ENCODE results near the gene UBA1.
A peak's percentile ranks its signal among the peaks of the same experiment; 100 is the strongest.

The UBA1 gene

DNA sequence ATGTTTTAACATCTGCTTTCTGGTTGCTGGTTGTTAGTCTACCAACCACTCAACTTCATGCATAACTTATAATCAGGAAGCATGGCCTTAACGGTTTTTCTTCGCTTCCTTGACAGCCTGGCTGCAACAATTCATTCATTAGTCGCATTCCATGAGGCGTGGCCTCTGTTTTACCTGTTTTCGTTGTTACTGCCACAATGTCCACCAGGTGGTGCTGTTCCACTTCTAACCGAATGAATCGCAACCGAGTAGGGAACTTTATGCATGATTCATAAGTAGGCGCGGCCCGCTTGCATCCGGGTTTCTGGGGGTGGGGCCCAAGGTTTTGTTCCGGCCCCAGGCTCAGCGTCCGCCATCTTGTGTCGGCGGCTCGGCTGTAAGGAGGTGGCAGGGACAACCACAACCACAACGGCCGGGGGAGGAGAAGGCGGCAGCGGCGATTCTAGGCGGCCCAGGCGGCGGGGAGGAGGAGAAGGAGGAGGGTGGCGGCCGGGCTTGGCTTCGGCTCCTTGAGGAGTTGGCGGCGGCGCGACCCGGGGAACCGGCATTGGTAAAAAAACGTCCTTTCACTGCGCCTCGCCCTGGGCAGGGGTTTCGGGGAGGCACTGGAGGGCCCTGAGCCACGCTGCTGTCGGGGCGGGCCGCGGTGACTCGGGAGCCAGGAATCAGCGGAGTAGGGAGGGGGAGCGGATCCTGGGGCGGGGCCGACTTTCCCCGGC, at the start of gene UBA1:
Gene UBA1, plus strand, starts transcription at position 355 of the 719 bp plus-strand sequence. CDS start 4,974 bp downstream, outside the sequence.
- peak; percentile 86 for DNase-seq (ENCODE audit: low read depth)

DNA sequence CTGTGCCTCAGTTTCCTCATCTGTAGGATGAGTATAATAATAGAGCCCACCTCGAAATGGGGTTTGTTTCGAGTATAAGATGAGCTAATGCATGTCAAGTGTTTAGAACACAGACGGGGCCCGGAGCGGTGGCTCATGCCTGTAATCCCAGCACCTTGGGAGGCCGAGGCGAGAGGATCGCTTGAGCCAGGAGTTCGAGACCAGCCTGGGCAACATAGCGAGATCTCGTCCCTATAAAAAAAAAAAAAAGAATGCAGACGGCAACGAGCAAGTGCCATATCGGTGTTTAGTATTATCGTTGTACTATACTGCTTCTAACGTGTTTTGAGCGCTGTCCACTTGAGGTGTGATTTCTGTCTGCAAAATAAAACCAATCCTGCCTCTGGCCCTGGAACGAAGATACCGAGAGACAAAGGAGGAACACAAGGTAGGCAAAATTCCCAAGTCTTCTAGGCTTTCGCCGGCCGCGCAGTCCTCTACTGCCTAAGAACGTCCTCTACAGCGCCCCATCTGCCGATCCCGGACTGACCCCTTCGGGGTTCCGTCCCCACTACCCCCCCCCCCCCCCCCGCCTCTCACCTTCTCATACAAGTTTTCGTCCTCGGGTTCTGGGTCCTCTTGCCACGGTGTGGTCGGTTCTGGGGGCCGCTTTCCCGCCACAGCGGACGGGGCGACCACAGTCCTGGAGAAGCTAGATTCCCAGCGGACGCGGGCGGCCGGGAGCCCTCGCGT, 49.6 kb upstream of the UBA1 start:
- no peak for DNase-seq (ENCODE audit: low read depth)

- peak; percentile 73 for DNase-seq (ENCODE audit: low read depth)
These were observed 48.8 kb upstream of the UBA1 start, which contains the start of the genes NDUFB11 and RBM10 for GRCh38 chrX:47144626-47145394. TSS of gene NDUFB11 (minus strand) at chrX:47144702. CDS start at chrX:47144679, 23 bp downstream. TSS of gene RBM10 (plus strand) at chrX:47145221. CDS start at chrX:47147482, 2,261 bp downstream.

- DNase-seq (ENCODE audit: low read depth): no peak
These were observed 48.1 kb upstream of the UBA1 start for GRCh38 chrX:47145395-47146120.

DNA sequence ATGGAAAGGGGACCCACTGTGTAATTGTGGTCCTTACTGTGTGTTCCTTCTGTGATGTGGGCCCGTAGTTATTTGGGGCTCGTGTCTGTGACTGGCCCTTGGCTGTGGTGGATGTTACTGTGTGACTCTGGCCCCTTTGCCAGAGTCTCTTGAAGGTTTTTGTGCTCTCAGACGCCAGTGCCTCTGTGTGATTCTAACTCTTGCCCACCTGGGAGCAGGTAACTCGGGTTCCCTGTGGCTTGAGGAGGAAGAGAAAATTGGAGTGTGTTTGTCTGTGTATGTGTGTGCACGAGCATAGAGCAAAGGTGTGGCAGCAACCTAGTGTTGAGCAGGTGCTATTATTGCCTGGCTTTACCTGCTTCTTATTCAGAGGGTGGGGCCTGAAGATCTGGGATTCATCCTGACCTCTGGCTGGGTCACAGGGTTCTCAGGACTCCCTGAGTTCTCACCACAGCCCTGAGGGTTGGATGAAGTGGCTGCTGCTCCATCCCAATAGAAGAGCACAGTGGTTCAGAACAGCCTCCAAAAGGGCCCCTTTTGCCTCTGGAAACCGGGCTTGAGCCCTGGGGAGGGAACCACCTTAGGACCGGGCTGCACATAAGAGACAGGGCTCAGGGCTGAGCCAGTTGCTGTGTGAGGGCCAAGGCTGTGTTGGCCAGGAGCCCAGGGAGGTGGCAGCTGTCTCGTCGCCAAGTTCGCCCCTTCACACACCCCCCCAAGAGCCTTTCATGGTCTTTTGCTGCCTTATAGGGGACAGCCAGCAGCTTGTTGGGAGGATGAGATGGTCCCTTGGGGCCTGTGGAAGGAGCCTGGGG, 47.3 kb upstream of the UBA1 start:
- DNase-seq (ENCODE audit: low read depth): no peak

DNA sequence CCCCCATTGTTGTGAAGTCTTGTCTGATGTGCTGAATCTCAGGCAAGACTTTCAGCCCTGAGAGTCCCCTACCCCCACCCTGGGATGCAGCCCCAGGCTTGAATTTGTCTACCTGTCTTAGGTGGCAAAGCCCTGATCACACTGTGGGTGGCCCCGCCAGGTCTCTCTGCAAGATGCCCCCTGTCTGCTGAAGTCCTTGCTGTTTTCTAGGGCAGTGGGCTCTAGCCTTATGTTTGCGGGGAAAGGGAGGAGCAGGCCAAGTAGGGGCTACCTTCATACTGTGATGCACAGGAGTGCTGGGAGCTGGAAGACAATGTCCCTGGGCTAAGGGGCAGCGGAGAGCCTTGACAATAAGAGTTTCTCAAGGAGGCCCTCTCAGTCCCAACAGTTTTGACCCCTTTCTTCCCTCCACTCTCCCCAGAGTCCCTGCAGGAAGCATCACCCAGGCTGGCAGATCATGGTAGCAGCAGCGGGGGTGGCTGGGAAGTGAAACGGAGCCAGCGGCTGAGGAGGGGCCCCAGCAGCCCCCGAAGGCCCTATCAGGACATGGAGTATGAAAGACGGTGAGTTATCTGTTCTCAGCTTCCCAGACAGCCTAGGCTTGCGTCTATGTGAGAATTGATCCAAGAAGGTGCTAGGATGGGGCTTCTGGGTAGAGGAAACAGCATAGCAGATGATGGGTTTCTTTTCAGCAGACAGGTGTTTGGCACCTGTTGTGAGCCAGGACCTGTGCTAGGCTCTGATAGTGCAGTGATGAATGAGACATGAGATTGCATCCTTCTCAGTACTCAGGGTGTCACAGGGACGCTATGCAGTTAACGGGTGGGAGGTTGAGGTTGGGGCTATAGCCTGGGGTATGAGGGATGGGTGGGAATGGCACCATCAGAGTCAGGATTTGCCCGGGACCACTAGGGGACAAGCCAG, 46.4 kb upstream of the UBA1 start:
- no peak for DNase-seq (ENCODE audit: low read depth)

DNA sequence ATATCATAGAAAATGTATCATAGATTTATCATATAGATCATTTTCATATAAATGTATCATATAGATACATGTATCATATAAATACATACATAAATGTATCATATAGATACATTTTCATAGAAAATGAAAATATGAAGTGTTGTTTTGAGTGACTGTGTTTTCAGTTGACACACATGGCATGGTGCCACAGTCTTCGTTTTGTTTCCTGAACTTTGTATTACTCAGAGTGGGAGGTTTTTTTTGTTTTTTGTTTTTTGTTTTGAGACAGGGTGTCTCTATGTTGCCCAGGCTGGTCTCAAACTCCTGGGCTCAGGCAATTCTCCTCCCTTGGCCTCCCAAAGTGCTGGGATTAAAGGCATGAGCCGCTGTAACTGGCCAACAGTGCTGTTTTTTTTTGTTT, 44.7 kb upstream of the UBA1 start:
- no peak for DNase-seq (ENCODE audit: low read depth)

DNA sequence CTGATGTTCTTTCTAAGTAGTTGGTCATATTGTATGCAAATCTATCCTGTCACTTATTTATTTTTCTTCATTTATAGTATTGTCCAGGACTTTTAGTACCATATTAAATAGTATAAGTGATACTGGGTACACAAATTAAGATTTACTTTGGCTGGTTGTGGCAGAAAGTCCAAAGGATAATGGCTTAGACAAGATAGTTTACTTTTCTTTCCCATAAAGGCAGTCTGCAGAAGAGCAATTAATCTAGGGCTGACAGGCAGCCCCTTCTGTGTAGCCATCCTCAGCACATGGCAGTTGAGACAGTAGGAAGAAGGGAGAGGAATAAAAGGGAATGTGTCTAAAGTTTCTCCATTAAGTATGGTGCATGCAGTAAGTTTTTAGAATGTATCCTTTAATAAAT, 42.2 kb upstream of the UBA1 start:
- no peak for DNase-seq (ENCODE audit: low read depth)

DNA sequence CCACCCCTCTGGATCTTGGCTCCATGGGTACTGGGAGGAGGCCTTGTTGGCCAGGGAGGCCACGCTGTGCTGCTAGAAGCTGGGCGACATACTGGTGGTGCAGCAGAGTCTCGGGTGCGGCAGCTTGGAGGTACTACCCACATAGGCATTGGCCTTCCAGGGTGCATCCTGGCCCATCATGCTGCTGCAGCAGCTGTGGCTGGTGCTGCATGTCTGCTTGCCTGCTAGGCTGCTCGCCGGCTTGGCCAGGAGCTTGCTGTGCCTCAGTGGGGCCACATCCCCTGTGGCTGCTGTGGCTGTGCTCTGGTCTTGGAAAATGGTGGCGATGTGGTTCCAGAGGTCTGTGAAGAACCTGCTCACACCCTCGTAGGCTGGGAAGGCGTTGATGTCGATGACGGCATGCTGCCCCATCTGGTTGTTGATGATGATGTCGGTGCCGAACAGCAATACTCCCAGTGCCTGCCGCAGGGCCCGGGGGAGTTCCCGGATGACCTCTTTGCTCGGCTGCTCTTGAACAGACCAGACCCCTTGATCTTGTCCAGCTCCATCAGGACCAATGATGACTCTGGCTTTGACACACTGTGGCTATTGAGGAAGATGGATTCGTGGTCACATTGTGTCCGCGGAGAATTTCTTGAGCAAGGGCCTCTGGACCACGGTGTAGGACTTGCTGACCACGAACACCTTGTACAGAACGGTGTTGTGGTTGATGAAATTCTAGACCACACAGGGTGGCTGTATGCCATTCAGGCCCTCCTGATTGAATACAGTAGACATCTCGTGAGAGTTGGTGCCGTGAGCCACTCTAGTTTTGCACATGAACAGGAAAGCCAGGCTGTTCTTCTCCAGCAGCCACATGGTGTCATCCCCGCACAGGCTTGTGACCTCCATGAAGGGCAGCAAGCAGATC, 36.8 kb upstream of the UBA1 start:
- DNase-seq (ENCODE audit: low read depth): no peak

DNA sequence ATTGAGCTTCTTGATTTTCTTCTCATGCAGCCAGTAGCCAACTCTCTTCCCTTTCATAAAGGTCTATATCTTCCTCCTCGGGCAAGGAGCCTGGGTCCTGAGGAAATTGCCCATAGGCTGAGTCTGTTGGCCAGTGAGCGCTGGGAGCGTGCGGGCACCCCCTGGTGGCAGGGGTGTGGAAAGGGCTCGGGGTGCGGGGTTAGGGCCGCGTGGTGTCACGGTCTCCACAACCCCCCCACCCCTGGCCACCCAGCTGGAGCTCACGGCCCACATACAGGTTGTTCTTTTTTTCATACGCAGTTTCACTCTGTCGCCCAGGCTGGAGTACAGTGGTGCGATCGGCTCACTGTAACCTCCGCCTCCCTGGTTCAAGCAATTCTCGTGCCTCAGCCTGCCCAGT, 35.5 kb upstream of the UBA1 start:
- DNase-seq (ENCODE audit: low read depth): no peak

- DNase-seq (ENCODE audit: low read depth): no peak
These were observed 34.8 kb upstream of the UBA1 start for GRCh38 chrX:47158781-47159180.

DNA sequence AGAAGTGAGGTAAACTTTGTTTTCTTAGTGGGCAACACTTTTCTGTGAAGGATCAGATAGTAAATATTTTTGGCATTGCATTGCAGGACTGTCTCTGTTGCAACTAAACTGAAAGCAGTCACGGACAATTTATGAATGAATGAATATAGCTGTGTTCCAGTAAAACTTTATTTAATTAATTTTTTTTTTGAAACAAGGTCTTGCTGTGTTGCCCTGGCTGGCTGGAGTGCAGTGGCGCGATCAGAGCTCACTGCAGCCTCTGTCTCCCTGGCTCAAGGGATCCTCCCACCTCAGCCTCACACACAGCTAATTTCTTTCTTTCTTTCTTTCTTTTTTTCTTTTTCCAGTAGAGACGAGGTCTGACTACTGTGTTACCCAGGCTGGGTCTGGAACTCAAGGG, 32.8 kb upstream of the UBA1 start:
- no peak for DNase-seq (ENCODE audit: low read depth)

- DNase-seq (ENCODE audit: low read depth): no peak
These were observed 30.6 kb upstream of the UBA1 start for GRCh38 chrX:47162927-47163583.

DNA sequence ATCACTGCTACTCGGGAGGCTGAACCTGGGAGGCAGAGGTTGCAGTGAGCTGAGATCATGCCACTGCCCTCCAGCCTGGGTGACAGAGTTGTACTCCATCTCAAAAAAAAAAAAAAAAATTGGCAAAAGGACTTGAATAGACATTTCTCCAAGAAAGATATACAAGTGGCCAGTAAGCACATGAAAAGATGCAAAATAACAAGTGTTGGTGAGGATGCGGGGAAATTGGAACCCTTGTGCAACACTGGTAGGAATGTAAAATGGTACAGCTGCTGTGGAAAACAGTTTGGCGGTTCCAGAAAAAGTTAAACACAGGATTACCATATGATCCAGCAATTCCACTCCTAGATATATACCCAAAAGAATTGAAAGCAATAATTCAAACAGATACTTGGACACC, 29.2 kb upstream of the UBA1 start:
- no peak for DNase-seq (ENCODE audit: low read depth)

DNA sequence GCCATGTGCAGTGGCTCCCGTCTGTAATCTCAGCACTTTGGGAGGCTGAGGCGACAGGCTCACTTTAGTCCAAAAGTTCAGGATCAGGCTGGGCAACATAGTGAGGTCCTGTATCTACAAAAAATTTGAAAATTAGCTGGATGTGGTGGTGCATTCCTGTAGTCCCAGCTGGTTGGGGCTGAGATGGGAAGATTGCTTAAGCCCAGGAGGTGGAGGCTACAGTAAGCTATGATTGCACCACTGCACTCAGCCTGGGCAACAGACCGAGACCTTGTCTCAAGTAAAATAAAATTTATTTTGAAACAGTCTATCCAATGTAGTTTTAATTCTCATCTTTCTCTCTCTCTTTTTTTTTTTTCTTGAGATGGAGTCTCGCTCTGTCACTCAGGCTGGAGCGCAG, 27.5 kb upstream of the UBA1 start:
- no peak for DNase-seq (ENCODE audit: low read depth)

DNA sequence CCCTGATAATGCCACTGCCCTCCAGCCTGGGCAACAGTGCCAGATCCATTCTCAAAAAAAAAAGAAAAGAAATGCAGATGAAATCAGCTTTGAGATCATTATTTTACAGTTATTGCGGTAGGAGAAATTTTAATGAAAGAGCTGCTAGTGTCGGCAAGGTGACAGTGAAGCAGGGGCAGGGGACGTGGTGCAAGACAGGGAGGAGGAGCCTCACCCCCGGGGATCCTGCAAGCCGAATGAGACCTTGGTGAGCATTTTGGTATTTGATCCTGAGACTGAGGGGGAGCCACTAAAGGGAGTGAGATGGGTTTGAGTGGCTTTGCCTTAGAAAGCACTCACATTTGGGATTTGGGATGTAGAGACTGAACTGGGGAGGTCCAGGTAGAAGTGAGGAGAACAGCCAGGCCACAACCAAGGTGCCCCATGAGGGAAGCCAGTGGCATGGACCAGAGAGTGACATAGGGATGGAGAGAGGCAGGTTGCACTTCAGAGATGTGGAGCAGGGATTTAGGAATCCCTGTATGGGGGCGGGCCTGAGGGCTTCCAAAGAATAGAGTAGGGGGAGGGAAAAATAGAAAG, 25.0 kb upstream of the UBA1 start:
- DNase-seq (ENCODE audit: low read depth): no peak

DNA sequence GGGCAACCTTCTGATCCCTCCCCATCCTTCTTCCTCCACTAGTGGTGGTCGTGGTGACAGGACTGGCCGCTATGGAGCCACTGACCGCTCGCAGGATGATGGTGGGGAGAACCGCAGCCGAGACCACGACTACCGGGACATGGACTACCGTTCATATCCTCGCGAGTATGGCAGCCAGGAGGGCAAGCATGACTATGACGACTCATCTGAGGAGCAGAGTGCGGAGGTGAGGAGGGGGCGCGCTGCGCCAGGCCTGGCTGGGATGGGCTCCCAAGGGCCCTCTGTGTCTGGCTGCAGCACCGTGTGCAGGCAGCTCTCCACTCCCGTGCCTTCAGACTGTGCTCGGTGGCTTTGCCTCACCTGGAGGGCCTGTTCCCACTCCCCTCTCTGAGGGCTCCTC, 24.4 kb upstream of the UBA1 start:
- DNase-seq (ENCODE audit: low read depth): no peak

Measured in activated T-cell treated with anti-CD3 and anti-CD28 coated beads for 1 hour (primary cell).